Muscle of leg (tissue), 11 donors: ENCODE results near the gene TNFSF13B. TPM values are rescaled to one million over a fixed set of nuclear protein-coding genes. Genes with fewer than 3 reads are reported as not detected.
A peak's percentile ranks its signal among the peaks of the same experiment; 100 is the strongest.

Experiments used
- DNase-seq: peaks from one replicate; pipeline ENCODE4 v3.0.0; 2013
- H3K27ac ChIP-seq: one replicate; pipeline ENCODE4 v1.5.1; 2013; ENCODE audit warnings: mild to moderate bottlenecking, low read length, control low read depth
- H3K27me3 ChIP-seq: one replicate; pipeline ENCODE4 v1.6.1; 2013; ENCODE audit warnings: low read length; ENCODE audit not compliant: control insufficient read depth, insufficient read depth
- H3K36me3 ChIP-seq: one replicate; pipeline ENCODE4 v1.6.1; 2013; ENCODE audit warnings: low read length; ENCODE audit not compliant: control insufficient read depth, insufficient read depth
- H3K4me1 ChIP-seq: one replicate; pipeline ENCODE4 v1.6.1; 2013; ENCODE audit warnings: low read length; ENCODE audit not compliant: control insufficient read depth, insufficient read depth
- H3K4me3 ChIP-seq: one replicate; pipeline ENCODE4 v1.5.1; 2013; ENCODE audit warnings: low read length, control low read depth
- H3K9me3 ChIP-seq: replicated peaks from 2 replicates; pipeline ENCODE4 v1.6.1; 2013; ENCODE audit warnings: low read depth, low read length; ENCODE audit not compliant: control insufficient read depth
- WGBS: methylation state at CpG from one replicate; pipeline ENCODE4 v1.1.5; 2013; ENCODE audit warnings: missing lambda C conversion rate; ENCODE audit not compliant: insufficient coverage; 5-methylcytosine and 5-hydroxymethylcytosine counted together
- polyA plus RNA-seq, 8 donors: library from polyadenylated mRNA; unstranded; fragments of 120-200 nt; gene quantifications; one replicate each; pipeline versions ENCODE4 v1.2.1 to v1.2.3, GENCODE V29; 2013; ENCODE audit warnings: inconsistent platforms in 1 of 8, low replicate concordance in 1 of 8; ENCODE audit not compliant: insufficient read length in 8 of 8, insufficient read depth in 1 of 8
- total RNA-seq: library from RNA; stranded (reverse); fragments of 120-200 nt; gene quantifications from one replicate; pipeline ENCODE4 v1.2.4, GENCODE V29; 2013

TNFSF13B gene
- total and polyA plus RNA-seq, 9 donors = 1.6 to 5.3 (median 2.3) TPM

GRCh38 chr13:108313382-108313781, 43.9 kb downstream of the TNFSF13B start:
- Histone ChIP-seq H3K4me3 (no peak overlapping the region), H3K9me3 (no peaks in the 10 kb centered on the region), H3K27ac (no peak overlapping the region), H3K27me3 (no peaks in the 10 kb centered on the region), H3K4me1 (no peaks in the 10 kb centered on the region), H3K36me3 (no peaks in the 10 kb centered on the region)
- no CpG with 5 or more reads among the region's 3 CpGs for WGBS
- DNase-seq = peak; percentile 5

- H3K27me3 ChIP-seq = no peaks in the 10 kb centered on the region
- no CpG with 5 or more reads among the region's 5 CpGs for WGBS
- no peaks in the 10 kb centered on the region for H3K9me3 ChIP-seq
- H3K4me3 ChIP-seq = no peak overlapping the region
- no peak for DNase-seq
- no peaks in the 10 kb centered on the region for H3K4me1 ChIP-seq
- no peaks in the 10 kb centered on the region for H3K36me3 ChIP-seq
- no peak overlapping the region for H3K27ac ChIP-seq
These were observed 45.8 kb downstream of the TNFSF13B start for GRCh38 chr13:108315273-108315672.

- no peaks in the 10 kb centered on the region for H3K27me3 ChIP-seq
- no peaks in the 10 kb centered on the region for H3K9me3 ChIP-seq
- no peaks in the 10 kb centered on the region for H3K4me1 ChIP-seq
- WGBS = 58% methylated on average over 2 of the region's 3 CpGs
- H3K36me3 ChIP-seq = no peaks in the 10 kb centered on the region
- H3K27ac ChIP-seq = no peak overlapping the region
- no peak for DNase-seq
- no peak overlapping the region for H3K4me3 ChIP-seq
These were observed 46.5 kb downstream of the TNFSF13B start for GRCh38 chr13:108315991-108316390.

GRCh38 chr13:108316413-108316812, 46.9 kb downstream of the TNFSF13B start:
- WGBS = no CpG with 5 or more reads among the region's 4 CpGs
- Histone ChIP-seq H3K4me1 (no peaks in the 10 kb centered on the region), H3K27me3 (no peaks in the 10 kb centered on the region), H3K9me3 (no peaks in the 10 kb centered on the region), H3K27ac (no peak overlapping the region), H3K36me3 (no peaks in the 10 kb centered on the region), H3K4me3 (no peak overlapping the region)
- DNase-seq = no peak

GRCh38 chr13:108322206-108322824, 52.8 kb downstream of the TNFSF13B start:
- Histone ChIP-seq H3K4me3 (no peak overlapping the region), H3K9me3 (no peaks in the 10 kb centered on the region), H3K27me3 (no peaks in the 10 kb centered on the region), H3K36me3 (no peaks in the 10 kb centered on the region), H3K27ac (no peak overlapping the region), H3K4me1 (no peaks in the 10 kb centered on the region)
- DNase-seq = peak; percentile 40
- no CpG with 5 or more reads among the region's 2 CpGs for WGBS

- Histone ChIP-seq H3K4me3 (no peak overlapping the region), H3K27ac (no peak overlapping the region), H3K9me3 (no peaks in the 10 kb centered on the region), H3K36me3 (no peaks in the 10 kb centered on the region), H3K27me3 (no peaks in the 10 kb centered on the region), H3K4me1 (no peaks in the 10 kb centered on the region)
- WGBS = no CpG with 5 or more reads among the region's 2 CpGs
- no peak for DNase-seq
These were observed 53.5 kb downstream of the TNFSF13B start for GRCh38 chr13:108323031-108323430.

- Histone ChIP-seq H3K9me3 (no peaks in the 10 kb centered on the region), H3K4me3 (no peak overlapping the region), H3K4me1 (no peaks in the 10 kb centered on the region), H3K36me3 (no peaks in the 10 kb centered on the region), H3K27ac (no peak overlapping the region), H3K27me3 (no peaks in the 10 kb centered on the region)
- no peak for DNase-seq
These were observed 56.3 kb downstream of the TNFSF13B start for GRCh38 chr13:108325863-108326262.

- H3K4me1 ChIP-seq = no peaks in the 10 kb centered on the region
- H3K9me3 ChIP-seq = no peaks in the 10 kb centered on the region
- no peak overlapping the region for H3K4me3 ChIP-seq
- no peaks in the 10 kb centered on the region for H3K36me3 ChIP-seq
- no peaks in the 10 kb centered on the region for H3K27me3 ChIP-seq
- 43% methylated on average over 1 of the region's 6 CpGs for WGBS
- DNase-seq = peak; percentile 7
- H3K27ac ChIP-seq = no peak overlapping the region
These were observed 56.8 kb downstream of the TNFSF13B start for GRCh38 chr13:108326309-108326708.

- H3K9me3 ChIP-seq = no peaks in the 10 kb centered on the region
- no peak for DNase-seq
- H3K4me3 ChIP-seq = no peak overlapping the region
- no peaks in the 10 kb centered on the region for H3K36me3 ChIP-seq
- 91% methylated on average over 1 of the region's 1 CpG for WGBS
- H3K27ac ChIP-seq = no peak overlapping the region
- no peaks in the 10 kb centered on the region for H3K27me3 ChIP-seq
- H3K4me1 ChIP-seq = no peaks in the 10 kb centered on the region
These were observed 59.3 kb downstream of the TNFSF13B start for GRCh38 chr13:108328848-108329247.

GRCh38 chr13:108332791-108333190, 63.3 kb downstream of the TNFSF13B start:
- no peak for DNase-seq
- no peaks in the 10 kb centered on the region for H3K36me3 ChIP-seq
- no peaks in the 10 kb centered on the region for H3K27me3 ChIP-seq
- H3K9me3 ChIP-seq = no peaks in the 10 kb centered on the region
- WGBS = no CpG with 5 or more reads among the region's 5 CpGs
- H3K4me1 ChIP-seq = no peaks in the 10 kb centered on the region
- H3K27ac ChIP-seq = no peak overlapping the region
- no peak overlapping the region for H3K4me3 ChIP-seq
